Epithelial cell of proximal tubule (primary cell): Measurements from ENCODE around the gene NREP. TPM values are rescaled to one million over a fixed set of nuclear protein-coding genes. Genes with fewer than 3 reads are reported as not detected.

Experiments
- DNase-seq: peaks from one replicate; pipeline ENCODE4 v3.0.0-alpha.2; 2011; ENCODE audit warnings: low read depth
- H3K4me3 ChIP-seq: 2 replicates; pipeline ENCODE4 v1.5.1; 2011; ENCODE audit warnings: low read depth, mild to moderate bottlenecking, low read length
- CTCF ChIP-seq: conservative IDR thresholded peaks from 2 replicates; pipeline ENCODE4 v1.5.1; 2012; ENCODE audit warnings: low read depth, mild to moderate bottlenecking, low read length
- total RNA-seq: library from RNA; depleted of rRNA; stranded (reverse); fragments of >200 nt; gene quantifications from 2 replicates; pipeline ENCODE4 v1.2.3, GENCODE V29; 2015

Gene NREP
- 31.8 and 58.6 TPM in 2 replicates for total RNA-seq

- no peak for TF ChIP-seq CTCF
- H3K4me3 ChIP-seq: peak within 1 kb of the TSS; percentile 74
- no peak for DNase-seq
These were observed at the start of gene NREP for GRCh38 chr5:111756581-111757354. TSS of gene NREP (minus strand) at chr5:111757194. CDS start at chr5:111755772, 1,422 bp downstream.

- no peak for DNase-seq
- no peak overlapping the region for H3K4me3 ChIP-seq
- no peak for TF ChIP-seq CTCF
These were observed 49.8 kb upstream of the NREP start for GRCh38 chr5:111806753-111807152.

GRCh38 chr5:111806156-111806555 is 49.2 kb upstream of the NREP start:
- H3K4me3 ChIP-seq: no peak overlapping the region
- no peak for DNase-seq
- TF ChIP-seq CTCF: no peak

- TF ChIP-seq CTCF: no peak
- H3K4me3 ChIP-seq: no peak overlapping the region
- DNase-seq: no peak
These were observed 48.1 kb upstream of the NREP start for GRCh38 chr5:111805071-111805470.

- H3K4me3 ChIP-seq: no peak overlapping the region
- no peak for DNase-seq
- TF ChIP-seq CTCF: no peak
These were observed 43.4 kb upstream of the NREP start for GRCh38 chr5:111800351-111800750.

- no peak for TF ChIP-seq CTCF
- no peak overlapping the region for H3K4me3 ChIP-seq
- no peak for DNase-seq
These were observed 38.1 kb upstream of the NREP start for GRCh38 chr5:111795142-111795541.
